Glutamatergic neuron (in vitro differentiated cells): ENCODE data around the gene VWA3B. TPM values are rescaled to one million over a fixed set of nuclear protein-coding genes. Genes with fewer than 3 reads are reported as not detected.

ENCODE experiments used
- DNase-seq: peaks from one replicate; pipeline ENCODE4 v3.0.0; 2022
- H3K27ac Mint-ChIP-seq: one replicate; pipeline ENCODE4 v1.8.0; 2020; ENCODE audit warnings: mild to moderate bottlenecking, mixed read lengths, inconsistent platforms; ENCODE audit not compliant: unreplicated experiment
- H3K27me3 Mint-ChIP-seq: one replicate; pipeline ENCODE4 v1.8.0; 2020; ENCODE audit warnings: mild to moderate bottlenecking, moderate library complexity, mixed read lengths, inconsistent platforms; ENCODE audit not compliant: unreplicated experiment
- H3K36me3 Mint-ChIP-seq: one replicate; pipeline ENCODE4 v1.8.0; 2020; ENCODE audit warnings: mild to moderate bottlenecking, mixed read lengths, inconsistent platforms; ENCODE audit not compliant: unreplicated experiment
- H3K4me1 Mint-ChIP-seq: one replicate; pipeline ENCODE4 v1.8.0; 2020; ENCODE audit warnings: mild to moderate bottlenecking, low read depth, mixed read lengths, inconsistent platforms; ENCODE audit not compliant: unreplicated experiment
- H3K4me3 Mint-ChIP-seq: one replicate; pipeline ENCODE4 v1.8.0; 2020; ENCODE audit warnings: mild to moderate bottlenecking, mixed read lengths, inconsistent platforms; ENCODE audit not compliant: unreplicated experiment
- H3K9me3 Mint-ChIP-seq: one replicate; pipeline ENCODE4 v1.8.0; 2020; ENCODE audit warnings: mild to moderate bottlenecking, moderate library complexity, mixed read lengths, inconsistent platforms; ENCODE audit not compliant: unreplicated experiment
- total RNA-seq: library from RNA; stranded (reverse); fragmentation: NEBNext Ultra II Directional; extraction: Animal tissue kit (Norgen Biotek cat#: 25700); gene quantifications from one replicate; pipeline ENCODE4 v1.2.1, GENCODE V29; 2021; ENCODE audit not compliant: unreplicated experiment
- TF ChIP-seq, protein P1 (sequence below): fragments of 200-600 bp; sonication (generic); IDR thresholded peaks from one replicate; pipeline ENCODE4 v1.5.0; 2021; ENCODE audit not compliant: partially characterized antibody, unreplicated experiment

The VWA3B gene
- total RNA-seq, 1 donor from 2014 or later = not detected

DNA sequence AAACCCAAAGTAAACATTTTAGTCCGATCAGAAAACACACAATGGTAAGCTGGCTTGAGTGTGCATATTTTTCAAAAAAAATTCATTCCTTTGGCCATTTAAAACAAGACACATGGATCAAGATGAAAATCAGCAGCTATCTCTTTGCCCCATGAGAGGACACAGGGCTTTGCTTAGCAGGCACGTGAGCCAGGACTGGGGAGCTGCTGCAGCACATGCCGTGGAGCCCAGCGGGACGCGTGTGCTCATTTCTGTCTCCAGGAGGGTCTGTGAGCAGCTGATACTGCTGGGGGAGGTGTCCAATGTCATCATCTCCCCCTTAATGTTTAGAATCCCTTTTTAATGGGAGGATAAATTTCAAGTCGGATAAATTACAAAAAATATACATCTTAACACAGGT lies 209.5 kb downstream of the VWA3B start:
- Mint-ChIP-seq H3K4me1 (peaks cover 8% of the 10 kb centered on the region), H3K36me3 (peaks cover 3% of the 10 kb centered on the region), H3K9me3 (peaks cover 9% of the 10 kb centered on the region), H3K4me3 (no peak overlapping the region), H3K27ac (peak overlapping the region; percentile 69), H3K27me3 (peaks cover 4% of the 10 kb centered on the region)
- TF ChIP-seq, protein P1, sequence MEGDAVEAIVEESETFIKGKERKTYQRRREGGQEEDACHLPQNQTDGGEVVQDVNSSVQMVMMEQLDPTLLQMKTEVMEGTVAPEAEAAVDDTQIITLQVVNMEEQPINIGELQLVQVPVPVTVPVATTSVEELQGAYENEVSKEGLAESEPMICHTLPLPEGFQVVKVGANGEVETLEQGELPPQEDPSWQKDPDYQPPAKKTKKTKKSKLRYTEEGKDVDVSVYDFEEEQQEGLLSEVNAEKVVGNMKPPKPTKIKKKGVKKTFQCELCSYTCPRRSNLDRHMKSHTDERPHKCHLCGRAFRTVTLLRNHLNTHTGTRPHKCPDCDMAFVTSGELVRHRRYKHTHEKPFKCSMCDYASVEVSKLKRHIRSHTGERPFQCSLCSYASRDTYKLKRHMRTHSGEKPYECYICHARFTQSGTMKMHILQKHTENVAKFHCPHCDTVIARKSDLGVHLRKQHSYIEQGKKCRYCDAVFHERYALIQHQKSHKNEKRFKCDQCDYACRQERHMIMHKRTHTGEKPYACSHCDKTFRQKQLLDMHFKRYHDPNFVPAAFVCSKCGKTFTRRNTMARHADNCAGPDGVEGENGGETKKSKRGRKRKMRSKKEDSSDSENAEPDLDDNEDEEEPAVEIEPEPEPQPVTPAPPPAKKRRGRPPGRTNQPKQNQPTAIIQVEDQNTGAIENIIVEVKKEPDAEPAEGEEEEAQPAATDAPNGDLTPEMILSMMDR = no peak
- peak; percentile 73 for DNase-seq

DNA sequence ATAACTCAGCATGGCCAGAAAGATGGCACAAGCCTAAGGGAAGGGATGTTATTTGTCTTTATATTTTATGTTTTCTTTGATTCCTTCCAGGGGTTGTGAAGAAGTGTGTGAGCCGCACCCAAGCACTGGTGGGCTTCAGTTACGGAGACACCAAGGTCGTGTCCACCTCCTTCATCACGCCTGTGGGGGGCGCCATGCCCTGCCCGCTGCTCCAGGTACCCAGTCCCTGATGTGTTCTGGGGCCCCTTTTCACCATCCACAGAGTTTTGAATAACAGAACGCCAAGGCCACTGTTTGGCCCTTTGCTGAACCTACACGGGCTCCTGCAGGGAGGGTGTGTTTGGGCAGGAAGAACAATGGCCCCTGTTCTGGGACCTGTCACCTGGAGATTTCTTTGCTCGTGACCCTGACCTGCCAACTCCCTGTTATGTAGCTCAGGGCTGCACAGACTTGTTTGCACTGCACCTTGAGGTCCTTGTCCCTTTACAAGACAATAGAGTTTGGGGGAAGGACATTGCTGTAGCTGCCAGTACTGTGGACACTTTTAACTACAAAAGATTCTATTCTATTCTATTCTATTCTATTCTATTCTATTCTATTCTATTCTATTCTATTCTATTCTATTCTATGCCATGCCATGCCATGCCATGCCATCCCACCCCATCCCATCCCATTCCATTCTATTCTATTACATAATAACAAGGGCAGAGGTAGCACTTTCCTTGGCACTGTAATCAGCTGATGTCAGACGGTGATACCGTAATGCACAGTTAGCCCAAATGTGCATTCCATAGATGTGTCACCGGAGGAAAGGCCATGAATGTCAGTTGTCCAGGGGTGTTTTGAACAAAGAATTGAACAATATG lies 211.1 kb downstream of the VWA3B start:
- peaks cover 8% of the 10 kb centered on the region for H3K4me1 Mint-ChIP-seq
- no peak for DNase-seq
- peaks cover 4% of the 10 kb centered on the region for H3K27me3 Mint-ChIP-seq
- TF ChIP-seq, protein P1 = no peak
- no peak overlapping the region for H3K27ac Mint-ChIP-seq
- no peaks in the 10 kb centered on the region for H3K36me3 Mint-ChIP-seq
- H3K9me3 Mint-ChIP-seq = peaks cover 6% of the 10 kb centered on the region
- H3K4me3 Mint-ChIP-seq = no peak overlapping the region

DNA sequence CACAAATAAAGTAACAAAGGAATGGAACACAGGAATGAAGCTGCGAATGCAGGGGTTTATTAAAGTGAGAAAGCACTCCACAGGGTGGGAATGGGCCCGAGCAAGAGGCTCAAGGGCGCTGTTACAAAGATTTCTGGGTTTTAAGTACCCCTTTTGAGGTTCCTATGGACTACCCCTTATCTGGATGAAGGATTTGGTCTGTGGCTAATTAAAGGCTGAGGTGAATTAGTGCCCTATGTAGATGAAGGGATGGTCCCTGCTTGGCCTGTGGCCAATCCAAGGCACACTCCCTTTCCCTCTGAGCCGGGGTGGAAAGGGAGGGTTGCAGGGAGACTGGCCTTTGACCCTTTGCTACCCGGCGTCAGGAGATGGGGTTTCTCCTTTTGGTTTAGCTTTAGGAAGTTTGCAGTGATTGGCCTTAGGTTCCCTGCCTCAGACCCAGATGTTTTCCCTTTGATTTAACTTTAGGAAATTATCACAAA lies 211.8 kb downstream of the VWA3B start:
- Mint-ChIP-seq H3K9me3 (peaks cover 6% of the 10 kb centered on the region), H3K27me3 (peaks cover 5% of the 10 kb centered on the region), H3K36me3 (no peaks in the 10 kb centered on the region), H3K27ac (no peak overlapping the region), H3K4me3 (no peak overlapping the region), H3K4me1 (peaks cover 8% of the 10 kb centered on the region)
- DNase-seq = no peak
- TF ChIP-seq, protein P1 = no peak

DNA sequence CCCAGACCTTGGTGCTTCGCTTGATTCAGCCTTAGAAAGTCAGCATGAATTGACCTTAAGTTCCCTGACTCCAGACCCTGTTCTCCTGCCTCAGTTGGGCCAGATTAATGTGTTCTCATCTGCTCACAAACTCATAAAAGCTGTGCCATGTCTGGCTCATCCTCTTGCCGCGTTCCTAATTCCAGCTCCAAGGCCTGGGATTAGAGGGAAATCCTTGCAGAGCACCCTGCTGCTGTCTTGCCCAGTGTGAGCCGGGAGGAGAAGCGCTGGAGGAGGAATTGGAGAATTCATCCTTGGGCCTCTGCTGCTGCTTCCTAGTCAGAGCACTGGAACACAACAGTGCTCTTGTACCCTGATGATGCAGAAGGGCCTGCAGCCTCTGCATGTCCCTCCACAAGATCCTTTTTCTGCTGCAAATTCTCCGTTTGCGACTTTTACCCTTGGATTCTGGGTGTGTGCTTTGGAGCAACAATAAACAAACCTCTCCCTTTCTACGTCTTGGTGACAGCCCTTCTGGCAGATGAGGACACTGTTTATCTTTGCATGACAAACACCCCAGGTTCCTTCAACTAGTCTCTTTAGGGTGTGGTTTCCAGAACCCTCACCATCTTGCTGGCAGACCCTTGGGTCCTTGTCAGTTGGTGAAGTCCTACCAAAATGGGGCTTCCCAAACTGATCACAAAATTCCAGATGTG lies 212.4 kb downstream of the VWA3B start:
- no peaks in the 10 kb centered on the region for H3K36me3 Mint-ChIP-seq
- H3K4me3 Mint-ChIP-seq = no peak overlapping the region

More for the DNA sequence above, 212.4 kb downstream of the VWA3B start:
- H3K4me1 Mint-ChIP-seq = peaks cover 8% of the 10 kb centered on the region
- H3K9me3 Mint-ChIP-seq = peaks cover 6% of the 10 kb centered on the region
- no peak for DNase-seq
- peaks cover 5% of the 10 kb centered on the region for H3K27me3 Mint-ChIP-seq
- TF ChIP-seq, protein P1 = no peak
- H3K27ac Mint-ChIP-seq = no peak overlapping the region
